Endothelial cell of umbilical vein (primary cell): Measurements from ENCODE around the gene TULP4.

ENCODE experiments used
- FOS ChIP-seq: IDR thresholded peaks from 2 replicates; pipeline ENCODE4 v1.6.1; 2011; ENCODE audit warnings: mild to moderate bottlenecking, low read length, moderate library complexity, borderline replicate concordance; ENCODE audit not compliant: insufficient read depth
- POLR2A ChIP-seq: IDR thresholded peaks from 2 replicates; pipeline ENCODE4 v1.6.1; 2012; ENCODE audit warnings: low read depth, mild to moderate bottlenecking, control low read depth, low read length
- POLR2AphosphoS5 ChIP-seq: IDR thresholded peaks from 2 replicates; pipeline ENCODE4 v1.6.1; 2012; ENCODE audit warnings: low read depth, mild to moderate bottlenecking, control low read depth, low read length, moderate library complexity; ENCODE audit not compliant: insufficient read depth
- TF ChIP-seq, protein P1 (sequence below), 2 donors: IDR thresholded peaks; 1 replicate in 1 of 2; 2 replicates in 1 of 2; pipeline ENCODE4 v1.5.1; 2011; ENCODE audit warnings: low read length in 2 of 2, mild to moderate bottlenecking in 2 of 2, moderate library complexity in 2 of 2, control low read depth in 1 of 2, inconsistent platforms in 1 of 2, low read depth in 1 of 2; ENCODE audit not compliant: insufficient read depth in 1 of 2; ENCODE audit errors: extremely low read depth in 1 of 2

DNA sequence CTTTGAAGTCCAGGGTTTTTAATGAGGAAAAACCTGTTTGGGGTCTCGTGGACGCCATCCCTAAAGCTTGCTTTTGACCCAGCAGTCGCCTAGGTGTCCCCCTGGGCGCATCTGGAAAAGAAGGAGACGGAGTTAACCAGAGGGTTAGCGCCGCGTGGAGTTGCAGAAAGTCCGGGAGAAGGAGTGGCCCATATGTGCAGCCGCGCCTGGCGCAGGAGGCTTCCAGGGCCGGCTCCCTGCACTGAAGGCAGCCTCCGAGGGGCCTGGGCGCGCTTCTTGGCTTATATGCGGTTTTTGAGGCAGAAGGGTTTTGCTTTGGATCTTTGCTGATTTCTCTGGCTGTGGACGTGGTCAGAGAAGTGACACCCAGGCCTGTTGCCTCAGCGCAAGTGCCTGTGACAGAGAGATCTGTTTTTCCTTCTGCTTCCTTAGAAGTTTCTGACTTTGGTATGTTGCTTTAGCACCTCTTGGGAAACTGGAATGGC lies 248.6 kb downstream of the TULP4 start:
- TF ChIP-seq POLR2AphosphoS5 (no peak), FOS (no peak), POLR2A (no peak)
- TF ChIP-seq, protein P1, sequence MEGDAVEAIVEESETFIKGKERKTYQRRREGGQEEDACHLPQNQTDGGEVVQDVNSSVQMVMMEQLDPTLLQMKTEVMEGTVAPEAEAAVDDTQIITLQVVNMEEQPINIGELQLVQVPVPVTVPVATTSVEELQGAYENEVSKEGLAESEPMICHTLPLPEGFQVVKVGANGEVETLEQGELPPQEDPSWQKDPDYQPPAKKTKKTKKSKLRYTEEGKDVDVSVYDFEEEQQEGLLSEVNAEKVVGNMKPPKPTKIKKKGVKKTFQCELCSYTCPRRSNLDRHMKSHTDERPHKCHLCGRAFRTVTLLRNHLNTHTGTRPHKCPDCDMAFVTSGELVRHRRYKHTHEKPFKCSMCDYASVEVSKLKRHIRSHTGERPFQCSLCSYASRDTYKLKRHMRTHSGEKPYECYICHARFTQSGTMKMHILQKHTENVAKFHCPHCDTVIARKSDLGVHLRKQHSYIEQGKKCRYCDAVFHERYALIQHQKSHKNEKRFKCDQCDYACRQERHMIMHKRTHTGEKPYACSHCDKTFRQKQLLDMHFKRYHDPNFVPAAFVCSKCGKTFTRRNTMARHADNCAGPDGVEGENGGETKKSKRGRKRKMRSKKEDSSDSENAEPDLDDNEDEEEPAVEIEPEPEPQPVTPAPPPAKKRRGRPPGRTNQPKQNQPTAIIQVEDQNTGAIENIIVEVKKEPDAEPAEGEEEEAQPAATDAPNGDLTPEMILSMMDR (IDR thresholded peaks at IDR 0.05; ENCODE audit: extremely low read depth in 1 of 2, insufficient read depth in 1 of 2, low read depth in 1 of 2, low read length in 2 of 2): no peak
